Measurements from ENCODE around the gene ZSCAN9. TPM values are rescaled to one million over a fixed set of nuclear protein-coding genes. Genes with fewer than 3 reads are reported as not detected.

The ZSCAN9 gene
- total RNA-seq = 6.0 and 8.5 TPM in 2 replicates

DNA sequence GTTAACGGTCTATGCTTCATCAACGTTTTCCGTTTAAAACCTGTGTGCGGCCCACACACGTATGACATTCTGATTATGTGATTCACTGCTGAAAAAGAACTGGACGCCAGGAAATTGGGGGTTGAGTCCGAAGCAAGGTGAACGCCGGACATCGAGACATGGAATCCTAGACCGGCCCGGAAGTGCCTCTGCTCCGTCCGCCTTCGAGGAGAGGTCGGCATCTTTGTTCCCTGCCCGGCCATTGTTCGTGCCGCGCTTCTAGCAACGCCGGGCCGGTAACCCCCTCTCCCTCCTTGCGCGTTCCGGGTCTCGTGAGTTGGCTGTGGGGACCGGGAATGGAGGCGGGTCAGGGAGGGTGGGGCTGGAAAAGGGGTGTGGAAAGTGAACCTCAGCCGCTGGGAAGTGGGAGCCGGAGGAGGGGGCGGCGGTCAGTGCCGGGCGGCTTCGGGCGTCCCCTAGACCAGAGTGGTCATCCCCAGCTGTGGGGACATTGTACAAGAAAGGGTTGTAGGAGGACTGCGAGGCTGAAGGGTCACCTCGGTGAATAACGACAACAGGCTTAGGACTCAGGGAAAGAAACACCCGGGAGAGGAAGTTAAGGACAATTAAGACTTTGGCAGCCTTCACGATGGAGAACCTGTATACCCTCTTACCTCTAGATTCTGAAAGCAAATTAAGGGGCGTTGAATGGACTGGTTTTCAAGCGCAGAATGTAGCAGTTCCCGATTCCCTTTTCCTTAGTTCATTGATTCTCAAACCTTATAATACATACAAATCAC, at the start of gene ZSCAN9:
TSS of gene ZSCAN9 (plus strand) at position 220 of the 779 bp plus-strand sequence. CDS start 1,810 bp downstream, outside the sequence.

GRCh38 chr6:28252009-28252975, 27.2 kb downstream of the ZSCAN9 start, which contains the start of gene ZKSCAN4:
ZKSCAN4 (minus strand) TSS chr6:28252269; CDS start chr6:28251980, 289 bp downstream.

GRCh38 chr6:28258877-28259777, 34.1 kb downstream of the ZSCAN9 start, which contains the start of gene NKAPL:
NKAPL (plus strand) TSS chr6:28259297; CDS start chr6:28259372, 75 bp downstream.

GRCh38 chr6:28266962-28267694, 42.1 kb downstream of the ZSCAN9 start, which contains the start of gene ZSCAN26:
ZSCAN26 (plus strand) TSS chr6:28267143; CDS start chr6:28271920, 4,777 bp downstream.

GRCh38 chr6:28281288-28282064, 56.4 kb downstream of the ZSCAN9 start, which contains the start of gene PGBD1:
PGBD1 (plus strand) TSS chr6:28281572; CDS start chr6:28283814, 2,242 bp downstream.

Other genes starting within 250 kb of the ZSCAN9 start
- gene ZNF165, start 144.7 kb upstream of the ZSCAN9 start, total RNA-seq = 0.26 and 0.33 TPM in 2 replicates
- 13.4 and 17.2 TPM in 2 replicates for gene ZSCAN16, start 100.7 kb upstream of the ZSCAN9 start, total RNA-seq
- gene ZKSCAN8, start 83.4 kb upstream of the ZSCAN9 start, total RNA-seq = 13.7 and 19.5 TPM in 2 replicates
- 2.7 and 5.4 TPM in 2 replicates for gene ZKSCAN4, start 27.0 kb downstream of the ZSCAN9 start, total RNA-seq
- gene NKAPL, start 34.0 kb downstream of the ZSCAN9 start, total RNA-seq = 0.26 and 0.43 TPM in 2 replicates
- 5.5 and 13.1 TPM in 2 replicates for gene ZSCAN26, start 41.9 kb downstream of the ZSCAN9 start, total RNA-seq
- 3.5 and 5.8 TPM in 2 replicates for gene PGBD1, start 56.3 kb downstream of the ZSCAN9 start, total RNA-seq
- 10.2 TPM in 2 replicates for gene ZSCAN31, start 110.9 kb downstream of the ZSCAN9 start, total RNA-seq
- gene ZKSCAN3, start 124.7 kb downstream of the ZSCAN9 start, total RNA-seq = 2.2 and 6.3 TPM in 2 replicates
- 3.7 and 5.1 TPM in 2 replicates for gene ZSCAN12, start 174.5 kb downstream of the ZSCAN9 start, total RNA-seq
- gene ZSCAN23, start 218.2 kb downstream of the ZSCAN9 start, total RNA-seq = 2.5 TPM in 1 of 2 replicates, not detected in the other